Activated CD4-positive, alpha-beta T cell treated with anti-CD3 and anti-CD28 coated beads for 24 hours (primary cell): Measurements from ENCODE around the gene CHD5.

ENCODE experiments used
- DNase-seq, 2 donors: peaks; one replicate each; pipeline ENCODE4 v3.0.0-alpha.2; 2020; ENCODE audit warnings: low read depth in 2 of 2

The CHD5 gene

DNA sequence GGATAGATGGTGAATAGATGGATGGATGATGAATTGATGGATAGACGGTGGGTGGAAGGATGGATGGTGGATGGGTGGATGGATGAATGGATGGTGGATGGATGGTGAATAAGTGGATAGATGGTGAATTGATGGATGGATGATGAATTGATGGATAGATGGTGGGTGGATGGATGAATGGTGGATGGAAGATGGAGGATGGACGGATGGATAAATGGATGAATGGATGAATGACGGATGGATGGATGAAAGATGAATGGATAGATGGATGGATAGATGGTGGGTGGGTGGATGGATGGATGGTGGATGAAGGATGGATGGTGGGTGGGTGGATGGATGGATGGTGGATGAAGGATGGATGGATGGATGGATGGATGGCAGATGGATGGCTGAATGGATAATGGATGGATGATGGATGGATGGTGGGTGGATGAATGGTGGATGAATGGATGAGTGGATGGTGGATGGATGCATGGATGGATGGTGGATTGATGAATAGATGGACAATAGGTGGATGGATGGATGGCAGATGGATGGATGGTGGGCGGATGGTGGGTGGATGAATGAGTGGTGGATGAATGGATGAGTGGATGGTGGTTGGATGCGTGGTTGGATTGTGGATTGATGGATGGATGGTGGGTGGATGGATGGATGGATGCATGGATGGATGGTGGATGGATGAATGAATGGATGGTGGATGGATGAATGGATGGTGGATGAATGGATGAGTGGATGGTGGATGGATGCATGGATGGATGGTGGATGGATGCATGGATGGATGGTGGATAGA lies 5.3 kb downstream of the CHD5 start:
- no peak for DNase-seq

DNA sequence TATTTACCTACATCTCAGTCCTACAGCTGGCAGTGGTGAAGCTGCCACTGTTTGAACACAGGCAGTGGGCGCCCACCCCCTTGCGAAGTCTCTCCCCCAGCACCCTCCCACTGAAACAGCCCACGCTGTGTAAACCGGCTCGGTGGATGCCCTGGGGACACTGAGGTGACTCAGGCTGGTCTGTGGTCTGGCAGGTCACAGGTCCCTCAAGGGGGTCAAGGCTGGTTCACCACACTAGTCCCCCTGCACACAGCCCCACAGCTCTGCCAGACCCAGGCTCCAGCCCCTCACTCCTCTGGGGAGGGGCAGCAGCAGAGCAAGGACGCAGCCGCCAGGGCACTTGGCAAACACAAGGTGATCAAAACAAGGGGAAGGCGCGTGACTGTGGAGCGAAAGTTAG lies 7.6 kb downstream of the CHD5 start:
- DNase-seq = no peak

DNA sequence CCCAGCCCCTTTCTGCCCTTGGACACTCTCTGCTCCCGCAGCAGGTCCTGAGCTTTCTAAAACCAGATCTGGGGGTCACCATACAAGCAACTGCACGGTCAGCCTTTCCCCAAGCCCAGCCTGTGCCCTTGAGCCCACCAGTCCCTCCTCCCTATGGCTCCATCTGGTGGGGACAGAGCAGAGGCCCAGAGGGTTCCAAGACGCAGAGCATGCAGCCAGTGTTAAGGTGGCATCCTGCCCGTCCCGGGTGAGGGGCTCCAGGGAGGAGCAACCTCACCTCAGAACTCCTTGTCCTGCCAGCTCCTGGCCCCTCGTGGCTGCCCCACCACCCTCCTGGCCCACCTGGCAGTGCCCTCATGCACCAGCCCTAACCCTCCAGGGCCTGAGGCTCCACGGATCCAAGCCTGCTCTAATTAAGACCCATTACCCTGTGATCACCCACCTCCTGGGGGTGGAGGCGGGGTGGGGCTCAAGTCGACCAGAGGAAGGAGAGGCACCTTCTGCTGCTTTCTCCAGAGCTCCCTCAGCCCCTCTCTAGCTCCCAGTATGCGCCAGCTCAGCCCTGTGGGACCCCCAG lies 8.5 kb downstream of the CHD5 start:
- DNase-seq = no peak

DNA sequence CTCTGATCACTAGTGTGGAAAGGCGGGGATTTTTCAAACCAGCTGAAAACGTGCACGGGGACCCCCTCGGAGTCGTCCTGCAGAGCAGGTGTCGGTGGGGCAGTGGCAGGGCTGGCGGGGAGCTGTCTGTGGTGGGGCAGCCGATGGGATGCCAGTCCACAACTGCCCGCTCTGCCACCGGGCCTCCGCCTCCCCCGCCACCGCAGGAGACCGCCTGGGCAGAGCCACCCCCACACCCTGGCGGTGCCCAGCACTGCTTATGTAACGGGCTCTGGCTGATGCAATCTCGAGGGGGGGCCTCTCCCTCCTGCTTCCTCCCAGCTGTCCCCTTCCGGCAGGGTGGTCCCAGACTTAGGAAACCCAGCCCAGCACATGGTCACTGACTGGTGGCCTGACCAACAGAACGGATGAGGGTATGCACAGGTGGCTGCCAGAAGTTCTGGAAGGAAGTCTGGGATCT lies 9.3 kb downstream of the CHD5 start:
- no peak for DNase-seq

DNA sequence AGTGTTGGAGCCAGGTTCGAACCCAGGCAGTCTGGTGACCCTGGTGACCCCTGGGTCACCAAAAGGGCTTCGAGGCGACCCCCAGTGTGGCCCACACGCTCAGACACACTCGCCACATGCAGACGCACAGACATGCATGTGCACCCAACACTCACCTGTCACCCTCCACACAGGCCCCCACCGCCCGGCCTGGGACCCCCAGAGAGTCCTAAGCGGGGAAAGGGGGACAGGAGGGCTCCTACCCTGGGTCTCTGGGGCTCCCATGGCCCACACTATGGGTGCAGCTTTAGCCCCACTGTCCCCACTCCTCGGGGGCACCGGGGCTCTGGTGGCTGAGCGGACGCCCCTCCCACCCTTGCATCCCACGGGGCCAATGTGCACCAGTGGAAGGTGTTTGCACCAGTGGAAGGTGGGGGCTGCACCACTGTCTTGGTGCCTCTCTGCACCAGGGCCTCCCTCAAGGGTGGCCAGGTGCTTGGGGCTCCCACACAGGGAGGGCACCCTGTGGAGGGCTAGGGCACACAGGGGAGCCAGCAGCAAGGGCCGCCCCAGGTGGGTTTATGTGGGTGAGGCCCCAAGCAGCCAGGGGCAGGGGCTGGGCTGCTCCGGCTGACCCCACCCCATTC lies 9.9 kb downstream of the CHD5 start:
- DNase-seq = no peak

DNA sequence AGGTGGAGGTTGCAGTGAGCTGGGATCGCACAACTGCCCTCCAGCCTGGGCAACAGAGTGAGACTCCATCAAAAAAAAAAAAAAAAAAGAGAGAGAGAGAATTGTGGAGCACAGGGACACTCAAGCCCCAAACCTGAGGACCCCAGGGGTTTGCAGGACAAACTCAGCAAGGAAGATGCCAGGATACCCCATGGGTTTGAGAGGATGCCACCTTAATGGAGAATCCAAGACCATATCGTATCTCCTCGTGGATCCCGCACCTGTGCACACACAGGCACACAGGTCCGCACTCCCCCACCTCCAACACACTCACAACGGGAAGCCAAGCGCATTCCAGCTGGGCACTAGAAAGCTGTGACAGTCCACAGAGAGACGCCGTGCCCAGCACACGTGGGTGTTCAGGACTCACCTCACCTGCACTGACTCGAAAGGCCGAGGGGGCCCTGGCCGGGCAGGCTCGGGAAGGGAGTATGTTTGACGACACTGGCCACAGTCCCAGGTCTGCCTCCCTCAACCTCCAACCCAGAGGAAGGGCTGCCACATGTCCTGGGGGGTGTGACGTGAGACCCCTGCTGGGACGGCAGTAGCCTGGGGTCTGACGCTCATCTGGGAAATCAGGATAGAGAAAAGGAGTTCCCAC lies 11.1 kb downstream of the CHD5 start:
- DNase-seq = no peak

DNA sequence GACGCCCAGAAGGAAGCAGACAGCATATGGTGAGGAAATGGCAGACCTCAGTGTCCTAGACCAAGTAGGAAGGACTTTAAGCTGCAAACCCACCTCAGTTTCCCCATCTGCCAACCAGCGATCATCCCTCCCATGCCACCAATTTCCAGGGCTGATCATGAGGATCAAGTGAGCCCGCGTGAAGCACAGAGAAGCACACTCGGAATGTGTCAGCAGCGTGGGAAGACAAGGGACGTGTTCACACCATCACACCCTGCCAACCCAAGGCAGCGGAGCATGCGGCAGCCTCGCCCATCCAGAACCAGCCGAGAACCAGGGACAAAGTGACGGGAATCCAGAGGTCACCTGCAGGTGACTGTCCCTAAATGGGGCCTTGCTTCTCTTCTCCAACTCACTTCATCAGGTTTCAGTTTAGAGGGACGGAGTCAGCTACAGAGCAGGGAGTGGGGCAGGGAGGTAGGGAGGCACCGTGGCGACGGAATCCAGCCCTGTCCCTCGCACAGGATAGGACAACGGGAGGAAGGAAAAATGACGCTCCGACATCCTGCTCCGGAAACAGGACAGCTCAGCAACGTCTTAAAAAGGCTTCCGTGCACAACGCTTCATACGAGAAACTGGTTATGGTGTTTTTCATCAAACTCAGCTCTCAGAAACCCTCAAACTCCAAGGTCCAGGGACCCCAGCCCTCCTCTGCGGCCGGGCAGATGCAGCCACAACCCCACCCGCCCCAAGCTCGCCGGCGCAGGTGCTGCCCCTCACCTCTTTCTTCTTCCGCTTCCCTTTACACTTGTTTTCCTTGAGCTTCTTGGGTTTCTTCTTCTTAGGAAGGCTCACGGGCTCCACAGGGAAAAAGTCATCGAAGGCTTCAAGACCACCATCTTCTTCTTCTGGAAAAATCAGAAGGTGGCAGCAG lies 12.5 kb downstream of the CHD5 start:
- DNase-seq = no peak

DNA sequence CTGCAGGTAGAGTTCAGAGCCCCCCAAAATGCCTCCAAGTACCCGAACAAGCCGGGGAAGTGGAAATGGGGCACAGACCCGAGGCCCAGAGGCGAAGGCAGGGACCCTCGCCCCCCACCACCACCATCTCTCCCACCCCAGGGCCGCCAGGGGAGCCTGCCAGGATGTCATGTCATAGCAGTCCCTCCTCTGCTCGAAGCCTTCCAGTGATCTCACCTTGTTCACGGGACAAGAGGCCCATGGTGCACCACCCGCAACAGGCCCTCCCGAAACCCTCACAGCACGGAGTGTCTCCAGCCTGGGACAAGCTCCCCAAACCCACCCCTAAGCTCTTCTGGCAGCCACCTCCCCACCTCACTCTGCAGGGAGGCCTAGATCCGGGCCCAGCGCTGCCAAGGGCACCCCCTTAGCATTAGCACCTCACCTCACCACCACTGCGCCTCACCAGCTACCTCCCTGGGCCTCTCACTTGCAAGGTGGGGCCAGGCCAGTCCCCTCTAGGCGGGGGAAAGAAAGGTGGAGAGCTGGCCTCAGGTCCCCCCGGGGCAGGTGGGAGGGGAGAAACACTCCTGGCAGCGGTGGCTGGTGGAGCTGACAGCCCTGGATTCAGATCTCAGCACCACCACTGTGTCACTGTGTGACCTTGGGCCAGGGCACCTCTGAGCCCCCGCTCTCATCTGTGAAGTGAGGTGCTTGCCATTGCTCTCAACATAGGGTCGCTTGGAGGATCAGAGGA lies 13.3 kb downstream of the CHD5 start:
- DNase-seq = no peak

DNA sequence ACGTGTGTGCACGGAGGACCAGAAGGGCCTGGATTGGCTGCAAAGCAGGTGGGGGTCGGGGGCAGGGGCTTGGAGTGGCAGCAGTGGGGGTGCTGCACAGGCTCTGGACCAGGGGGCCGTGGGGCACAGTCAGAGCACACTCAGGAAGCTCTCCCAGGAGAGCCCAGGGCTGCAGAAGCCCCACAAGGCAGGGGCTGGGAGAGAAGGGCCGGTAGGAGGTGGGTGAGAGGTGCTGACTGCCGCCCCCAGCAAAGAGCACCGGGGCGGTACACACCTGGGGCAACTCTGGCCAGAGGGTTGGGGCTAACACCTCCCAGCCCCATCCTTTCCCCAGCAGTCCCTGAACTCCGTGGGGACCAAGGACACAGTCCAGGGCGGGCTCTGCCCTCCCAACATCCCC lies 13.9 kb downstream of the CHD5 start:
- no peak for DNase-seq

DNA sequence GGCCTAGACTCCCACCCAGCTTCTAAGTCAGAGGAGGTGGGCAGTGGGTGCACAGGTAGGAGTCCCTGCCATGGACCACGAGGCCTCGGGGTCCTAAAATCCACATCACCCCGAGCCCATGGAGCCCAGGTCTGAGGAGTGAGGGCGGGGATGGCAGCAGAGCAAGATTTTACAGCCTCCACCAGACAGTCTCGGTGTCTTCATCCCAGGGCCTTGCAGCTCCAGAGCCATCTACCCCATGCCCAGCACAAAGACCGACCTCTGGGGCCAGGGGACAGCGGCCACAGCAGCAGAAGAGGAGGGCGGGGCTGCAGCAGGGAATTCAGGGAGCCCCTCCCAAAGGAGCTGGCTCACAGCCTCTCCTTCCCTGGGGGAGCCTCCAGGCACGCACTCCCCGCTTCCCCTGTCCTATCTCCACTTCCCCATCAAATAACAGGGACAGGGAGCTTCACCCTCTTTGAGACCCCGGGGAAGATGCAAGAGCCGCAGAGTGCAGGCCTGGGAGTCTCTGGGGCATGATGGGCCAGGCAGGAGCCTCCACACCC lies 14.6 kb downstream of the CHD5 start:
- no peak for DNase-seq

DNA sequence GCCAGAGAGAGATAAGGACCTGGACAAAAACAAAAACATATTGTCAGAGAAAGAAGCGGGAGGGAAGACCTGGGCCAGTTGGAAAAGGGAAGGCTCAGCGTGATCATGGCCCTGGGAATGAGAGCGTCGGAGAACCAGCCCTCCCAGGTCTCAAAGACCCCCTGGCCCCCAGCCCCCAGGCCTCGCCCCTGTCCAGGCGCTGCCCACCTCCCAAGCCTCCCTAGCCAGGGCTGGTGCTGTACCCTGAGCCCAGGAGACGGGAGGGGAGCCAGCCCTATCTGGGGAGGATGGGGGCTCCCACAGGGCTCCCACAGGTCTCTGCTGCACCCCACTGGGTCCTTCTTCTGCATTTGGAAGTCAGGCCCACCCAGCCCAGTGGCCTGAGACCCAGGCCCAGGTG lies 15.1 kb downstream of the CHD5 start:
- DNase-seq = no peak

DNA sequence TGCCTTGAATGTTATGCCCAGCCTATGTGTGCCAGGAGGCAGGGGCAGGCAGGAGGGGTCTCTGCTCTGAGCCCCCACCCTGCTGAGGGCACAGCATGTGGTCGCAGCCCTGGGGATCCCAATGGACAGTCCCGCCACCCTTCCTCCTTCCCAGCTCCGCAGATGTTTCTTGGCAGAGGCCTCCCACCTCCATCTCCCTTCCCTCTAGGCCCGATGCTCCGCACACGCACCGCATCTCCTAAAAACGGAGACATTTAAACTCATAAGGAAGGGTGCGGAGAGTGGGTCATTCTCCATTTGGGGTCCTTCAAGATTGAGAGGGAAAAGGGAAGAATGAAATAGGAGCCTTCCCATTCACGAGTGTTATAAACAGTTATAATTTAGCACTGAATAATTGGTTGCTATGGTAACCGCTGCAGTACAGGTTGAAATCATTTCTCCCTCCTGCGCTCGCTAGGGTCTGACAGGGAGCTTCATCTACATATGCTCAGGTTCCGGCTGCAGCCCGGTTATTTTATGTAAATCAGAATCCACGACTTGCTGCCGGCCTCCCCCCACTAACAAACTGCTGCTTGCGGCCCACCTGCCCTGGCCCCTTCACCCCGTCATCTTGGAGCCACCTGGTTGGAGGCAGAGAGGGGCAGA lies 16.0 kb downstream of the CHD5 start:
- DNase-seq = no peak

DNA sequence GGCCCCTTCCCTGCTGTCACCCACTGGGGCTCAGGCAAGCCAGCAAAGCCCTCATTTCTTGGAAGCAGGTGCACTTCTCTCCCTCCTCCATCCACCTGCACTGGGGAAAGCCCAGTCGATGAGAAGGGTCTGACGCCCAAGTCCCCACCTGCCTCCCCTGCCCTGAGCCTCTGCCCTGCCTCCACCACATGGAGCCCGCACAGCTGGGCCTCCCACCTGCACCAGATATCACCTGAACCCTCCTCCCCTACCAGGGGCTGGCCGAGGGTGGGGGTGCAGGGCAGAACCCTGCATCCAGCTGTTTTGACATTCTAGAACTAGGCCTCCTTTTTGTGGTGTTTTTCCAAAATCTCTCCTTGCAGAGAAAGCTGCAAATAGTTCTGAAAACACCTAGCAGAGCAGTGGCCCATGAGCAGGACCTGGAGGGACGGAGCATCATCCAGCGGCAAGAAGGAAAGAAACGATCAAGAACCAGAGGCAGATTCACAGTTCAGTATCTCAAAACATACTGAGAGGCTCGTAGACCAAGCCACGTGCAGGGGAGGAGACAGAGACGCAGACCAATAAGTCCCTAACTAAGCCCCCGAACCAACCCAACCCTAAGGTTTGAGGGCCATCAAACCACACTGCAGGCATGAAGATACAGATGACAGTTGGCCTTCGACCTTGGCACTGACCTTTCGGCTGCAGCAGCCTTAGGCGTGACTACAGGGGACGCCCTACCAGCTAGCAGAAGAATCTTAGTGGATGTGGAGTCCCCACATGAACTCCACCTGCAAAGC lies 16.7 kb downstream of the CHD5 start:
- DNase-seq = no peak

DNA sequence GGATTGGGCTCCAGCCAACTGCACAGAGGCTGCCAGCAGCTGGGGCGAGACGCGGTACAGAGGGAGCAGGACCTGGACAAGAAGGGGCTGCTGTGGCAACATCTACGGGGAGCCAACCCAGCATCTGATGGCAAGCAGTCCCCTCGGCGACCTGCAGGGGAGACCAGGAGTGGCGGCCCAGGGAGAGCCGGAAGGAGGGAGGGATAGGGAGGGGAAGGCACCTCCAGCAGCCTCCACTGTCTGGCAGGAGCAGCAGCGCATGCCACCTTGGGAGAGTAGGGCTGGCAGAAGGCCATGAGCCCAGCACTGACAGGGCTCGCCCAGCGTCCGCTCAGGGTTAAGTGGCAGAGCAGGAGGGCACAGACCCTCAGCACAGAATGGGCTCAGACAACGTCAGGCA lies 17.3 kb downstream of the CHD5 start:
- no peak for DNase-seq

DNA sequence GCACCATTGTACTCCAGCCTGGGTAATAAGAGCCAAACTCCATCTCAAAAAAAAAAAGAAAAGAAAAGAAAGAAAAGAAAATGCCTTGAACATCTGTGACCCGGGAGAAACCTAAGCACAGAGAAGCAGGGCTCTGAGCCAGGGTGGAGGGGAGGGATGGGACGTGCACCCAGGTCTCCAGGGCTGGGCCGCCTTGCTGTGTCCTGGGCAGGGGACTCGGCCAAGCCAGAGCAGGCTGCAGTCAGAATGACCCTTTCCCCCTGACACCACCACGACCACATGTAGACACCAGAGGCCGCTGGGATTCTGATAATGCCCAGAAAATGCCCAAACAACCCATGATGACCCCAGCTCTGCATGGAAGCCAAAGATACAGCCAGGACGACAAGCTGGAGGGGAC lies 17.8 kb downstream of the CHD5 start:
- DNase-seq = no peak

DNA sequence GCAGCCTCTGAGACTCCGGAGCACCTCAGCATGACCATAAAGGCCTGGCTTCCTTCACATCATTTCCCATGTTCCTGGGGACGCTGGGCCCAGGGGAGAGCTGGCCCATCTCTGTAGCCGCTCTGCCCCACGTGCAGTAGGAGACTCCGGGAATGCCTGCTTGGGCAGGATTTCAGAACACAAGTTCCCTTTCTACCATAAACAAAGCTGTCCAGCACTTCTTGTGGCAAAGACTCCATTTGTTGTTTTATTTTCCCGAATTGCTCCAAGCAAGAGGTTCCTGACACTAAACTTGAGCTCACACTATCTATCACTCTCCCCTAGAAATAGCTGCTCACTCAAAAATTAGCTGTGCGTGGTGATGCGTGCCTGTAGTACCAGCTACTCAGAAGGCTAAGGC lies 21.9 kb downstream of the CHD5 start:
- no peak for DNase-seq

DNA sequence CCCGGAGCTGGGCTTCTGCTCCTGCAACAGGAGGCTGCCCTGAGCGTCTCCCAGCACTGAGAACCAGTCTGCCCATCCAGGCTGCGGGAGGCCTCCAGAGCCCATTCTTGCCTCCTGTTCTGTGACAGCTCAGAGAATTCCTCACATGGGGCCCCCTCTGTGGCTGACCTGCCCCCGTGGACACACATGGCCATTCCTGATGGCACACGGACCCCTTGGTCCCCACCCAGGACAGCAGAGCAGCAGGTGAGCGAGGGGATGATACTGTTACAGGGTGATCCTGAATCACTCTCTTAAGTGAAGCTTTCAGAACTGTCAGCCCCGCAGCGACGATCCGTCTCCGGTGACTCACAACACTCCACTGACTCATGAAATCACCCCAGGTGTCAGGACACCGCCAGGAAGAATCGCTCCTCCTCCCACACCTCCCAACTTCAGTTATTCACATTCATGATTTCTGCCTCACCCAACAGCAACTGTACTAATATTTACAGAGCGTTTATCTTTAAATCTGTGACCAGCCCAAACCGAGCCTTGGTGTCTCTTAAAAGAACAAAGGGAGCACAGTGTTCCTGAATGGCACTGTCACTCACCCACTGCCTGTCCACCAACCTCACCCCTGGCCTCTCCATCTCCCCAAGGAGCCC lies 22.5 kb downstream of the CHD5 start:
- peak in 1 of 2 donors; percentile 28 for DNase-seq

DNA sequence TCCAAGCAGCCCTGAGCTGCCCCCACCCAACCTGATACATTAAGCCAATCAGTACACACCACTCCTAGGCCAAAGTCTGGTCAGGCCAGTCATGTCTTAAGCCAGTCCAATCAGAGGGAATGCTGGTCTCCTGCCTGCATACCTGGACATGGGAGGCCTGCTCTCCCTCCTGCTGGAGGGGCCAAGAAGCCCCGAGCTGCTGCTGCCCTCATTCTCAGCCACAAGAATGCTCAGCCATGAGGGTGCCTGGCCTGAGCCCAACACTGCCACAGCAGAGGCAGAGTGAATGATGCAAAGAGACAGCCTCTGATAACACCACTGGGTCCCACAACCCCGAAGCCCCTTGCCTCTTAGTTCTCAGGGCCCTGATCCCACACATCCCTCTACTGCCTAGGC lies 23.0 kb downstream of the CHD5 start:
- no peak for DNase-seq
